Activated T-helper 2 cell treated with anti-CD3 and anti-CD28 coated beads, Interferon-gamma antibody, Interleukin-2, Interleukin-4, amounts not matched to agents 10 μg/mL and 5 μg/mL and 100 μg/mL, durations not matched to agents 14 hours and 24 hours and 36 hours (primary cell): ENCODE data around the gene TSC22D1. TPM values are rescaled to one million over a fixed set of nuclear protein-coding genes. Genes with fewer than 3 reads are reported as not detected.

Experiments
- DNase-seq: peaks from one replicate; pipeline ENCODE4 v3.0.0; 2021; ENCODE audit warnings: low spot score
- H3K27ac Mint-ChIP-seq: one replicate; pipeline ENCODE4 v1.8.0; 2021; ENCODE audit warnings: mixed read lengths
- H3K27me3 Mint-ChIP-seq: one replicate; pipeline ENCODE4 v1.8.0; 2021; ENCODE audit warnings: low read depth, mixed read lengths
- H3K36me3 Mint-ChIP-seq: one replicate; pipeline ENCODE4 v1.8.0; 2021; ENCODE audit warnings: low read depth, mixed read lengths
- H3K4me1 Mint-ChIP-seq: one replicate; pipeline ENCODE4 v1.8.0; 2021; ENCODE audit warnings: low read depth, mixed read lengths
- H3K4me3 Mint-ChIP-seq: one replicate; pipeline ENCODE4 v1.8.0; 2021; ENCODE audit warnings: low read depth, mild to moderate bottlenecking, moderate library complexity, mixed read lengths
- H3K9me3 Mint-ChIP-seq: one replicate; pipeline ENCODE4 v1.8.0; 2021; ENCODE audit warnings: mixed read lengths
- intact Hi-C: fragments of 100-400 bp; cut with micrococcal nuclease; formaldehyde crosslinking; loops from one replicate; pipeline ENCODE4 v1.15.1; 2023
- total RNA-seq: library from RNA; stranded (reverse); gene quantifications from 2 replicates; pipeline ENCODE4 v1.2.3, GENCODE V29; 2022

The TSC22D1 gene
- total RNA-seq, 1 donor from 2014 or later = 5.0 TPM

- DNase-seq = no peak
- Mint-ChIP-seq H3K27ac (no peak overlapping the region), H3K9me3 (no peaks in the 10 kb centered on the region), H3K4me3 (no peak overlapping the region), H3K4me1 (no peaks in the 10 kb centered on the region), H3K27me3 (peaks cover 19% of the 10 kb centered on the region), H3K36me3 (no peaks in the 10 kb centered on the region)
- intact Hi-C loops = no loop called here
These were observed 150.9 kb downstream of the TSC22D1 start for GRCh38 chr13:44425041-44425814.

GRCh38 chr13:44423824-44424223 lies 152.3 kb downstream of the TSC22D1 start:
- Mint-ChIP-seq H3K4me1 (no peaks in the 10 kb centered on the region), H3K27ac (no peak overlapping the region)

GRCh38 chr13:44422755-44423643 lies 153.1 kb downstream of the TSC22D1 start:
- no peaks in the 10 kb centered on the region for H3K4me1 Mint-ChIP-seq
- DNase-seq = no peak
- H3K27ac Mint-ChIP-seq = no peak overlapping the region
- no peaks in the 10 kb centered on the region for H3K9me3 Mint-ChIP-seq
- no peaks in the 10 kb centered on the region for H3K36me3 Mint-ChIP-seq
- intact Hi-C loops = no loop called here
- no peak overlapping the region for H3K4me3 Mint-ChIP-seq
- peaks cover 19% of the 10 kb centered on the region for H3K27me3 Mint-ChIP-seq

More at GRCh38 chr13:44423824-44424223, 152.3 kb downstream of the TSC22D1 start:
- H3K9me3 Mint-ChIP-seq = no peaks in the 10 kb centered on the region
- H3K27me3 Mint-ChIP-seq = peaks cover 19% of the 10 kb centered on the region
- no peak overlapping the region for H3K4me3 Mint-ChIP-seq
- no peaks in the 10 kb centered on the region for H3K36me3 Mint-ChIP-seq
- no peak for DNase-seq
- intact Hi-C loops = no loop called here

- no peak overlapping the region for H3K27ac Mint-ChIP-seq
- no peak for DNase-seq
- no peak overlapping the region for H3K4me3 Mint-ChIP-seq
- no peaks in the 10 kb centered on the region for H3K4me1 Mint-ChIP-seq
- H3K27me3 Mint-ChIP-seq = peaks cover 15% of the 10 kb centered on the region
- intact Hi-C loops = no loop called here
- no peaks in the 10 kb centered on the region for H3K36me3 Mint-ChIP-seq
- no peaks in the 10 kb centered on the region for H3K9me3 Mint-ChIP-seq
These were observed 154.1 kb downstream of the TSC22D1 start for GRCh38 chr13:44421853-44422525.

- intact Hi-C loops = no loop called here
- H3K4me1 Mint-ChIP-seq = no peaks in the 10 kb centered on the region
These were observed 155.5 kb downstream of the TSC22D1 start for GRCh38 chr13:44420376-44421220.

GRCh38 chr13:44417876-44418275 lies 158.3 kb downstream of the TSC22D1 start:
- peaks cover 6% of the 10 kb centered on the region for H3K27me3 Mint-ChIP-seq
- H3K4me3 Mint-ChIP-seq = no peak overlapping the region
- DNase-seq = no peak
- H3K9me3 Mint-ChIP-seq = no peaks in the 10 kb centered on the region
- H3K4me1 Mint-ChIP-seq = no peaks in the 10 kb centered on the region
- intact Hi-C loops = no loop called here
- H3K36me3 Mint-ChIP-seq = no peaks in the 10 kb centered on the region
- no peak overlapping the region for H3K27ac Mint-ChIP-seq

More at GRCh38 chr13:44420376-44421220, 155.5 kb downstream of the TSC22D1 start:
- Mint-ChIP-seq H3K27ac (no peak overlapping the region), H3K27me3 (peaks cover 8% of the 10 kb centered on the region), H3K9me3 (no peaks in the 10 kb centered on the region), H3K4me3 (no peak overlapping the region), H3K36me3 (no peaks in the 10 kb centered on the region)
- DNase-seq = no peak

- Mint-ChIP-seq H3K36me3 (no peaks in the 10 kb centered on the region), H3K4me3 (no peak overlapping the region), H3K27me3 (peaks cover 6% of the 10 kb centered on the region), H3K27ac (no peak overlapping the region), H3K9me3 (no peaks in the 10 kb centered on the region), H3K4me1 (no peaks in the 10 kb centered on the region)
- DNase-seq = no peak
- intact Hi-C loops = no loop called here
These were observed 158.7 kb downstream of the TSC22D1 start for GRCh38 chr13:44417446-44417845.

GRCh38 chr13:44416744-44417143 lies 159.4 kb downstream of the TSC22D1 start:
- Mint-ChIP-seq H3K4me1 (no peaks in the 10 kb centered on the region), H3K36me3 (no peaks in the 10 kb centered on the region), H3K27ac (no peak overlapping the region), H3K4me3 (no peak overlapping the region), H3K9me3 (no peaks in the 10 kb centered on the region), H3K27me3 (peaks cover 2% of the 10 kb centered on the region)
- no peak for DNase-seq
- intact Hi-C loops = no loop called here

- intact Hi-C loops = no loop called here
- Mint-ChIP-seq H3K27me3 (no peaks in the 10 kb centered on the region), H3K36me3 (no peaks in the 10 kb centered on the region), H3K9me3 (no peaks in the 10 kb centered on the region), H3K4me3 (no peak overlapping the region), H3K27ac (no peak overlapping the region), H3K4me1 (no peaks in the 10 kb centered on the region)
- no peak for DNase-seq
These were observed 159.8 kb downstream of the TSC22D1 start for GRCh38 chr13:44416301-44416700.

- no peak overlapping the region for H3K27ac Mint-ChIP-seq
- intact Hi-C loops = no loop called here
- DNase-seq = no peak
- no peaks in the 10 kb centered on the region for H3K36me3 Mint-ChIP-seq
- H3K4me1 Mint-ChIP-seq = no peaks in the 10 kb centered on the region
- H3K27me3 Mint-ChIP-seq = no peaks in the 10 kb centered on the region
- H3K4me3 Mint-ChIP-seq = no peak overlapping the region
- no peaks in the 10 kb centered on the region for H3K9me3 Mint-ChIP-seq
These were observed 160.3 kb downstream of the TSC22D1 start for GRCh38 chr13:44415815-44416214.

- Mint-ChIP-seq H3K4me1 (no peaks in the 10 kb centered on the region), H3K27ac (no peak overlapping the region), H3K4me3 (no peak overlapping the region), H3K36me3 (no peaks in the 10 kb centered on the region), H3K9me3 (no peaks in the 10 kb centered on the region), H3K27me3 (no peaks in the 10 kb centered on the region)
- DNase-seq = no peak
- intact Hi-C loops = no loop called here
These were observed 161.4 kb downstream of the TSC22D1 start for GRCh38 chr13:44414716-44415115.

GRCh38 chr13:44413095-44413494 lies 163.0 kb downstream of the TSC22D1 start:
- H3K36me3 Mint-ChIP-seq = no peaks in the 10 kb centered on the region
- H3K27me3 Mint-ChIP-seq = no peaks in the 10 kb centered on the region
- H3K4me3 Mint-ChIP-seq = no peak overlapping the region
- H3K9me3 Mint-ChIP-seq = no peaks in the 10 kb centered on the region
- H3K27ac Mint-ChIP-seq = no peak overlapping the region
- DNase-seq = no peak
- H3K4me1 Mint-ChIP-seq = no peaks in the 10 kb centered on the region
- intact Hi-C loops = no loop called here
